OCI-M1 (cell line): Measurements from ENCODE around the gene CANT1.

Source experiments
- DNase-seq: peaks from one replicate; lab custom pipeline; 2025; lab: John Stamatoyannopoulos, UW

Gene CANT1

GRCh38 chr17:79009397-79010303, at the start of gene CANT1:
CANT1 (minus strand) TSS chr17:79009764; CDS start chr17:78997622, 12,142 bp downstream.
- peak; percentile 91 for DNase-seq

- no peak for DNase-seq
Measured at GRCh38 chr17:79057737-79058385, 48.3 kb upstream of the CANT1 start.

- DNase-seq: no peak
Measured at GRCh38 chr17:79055197-79055596, 45.6 kb upstream of the CANT1 start.

- no peak for DNase-seq
Measured at GRCh38 chr17:79054200-79054960, 44.8 kb upstream of the CANT1 start.

GRCh38 chr17:79053251-79053925, 43.8 kb upstream of the CANT1 start:
- no peak for DNase-seq

GRCh38 chr17:79052131-79052530, 42.6 kb upstream of the CANT1 start:
- no peak for DNase-seq

GRCh38 chr17:79051306-79051705, 41.7 kb upstream of the CANT1 start:
- DNase-seq: no peak

GRCh38 chr17:79050551-79050950, 41.0 kb upstream of the CANT1 start:
- no peak for DNase-seq

- no peak for DNase-seq
Measured at GRCh38 chr17:79049821-79050220, 40.3 kb upstream of the CANT1 start.

GRCh38 chr17:79048826-79049755, 39.5 kb upstream of the CANT1 start:
- DNase-seq: no peak

GRCh38 chr17:79047923-79048825, 38.6 kb upstream of the CANT1 start:
- no peak for DNase-seq

GRCh38 chr17:79047291-79047920, 37.8 kb upstream of the CANT1 start:
- DNase-seq: no peak

GRCh38 chr17:79046916-79047280, 37.3 kb upstream of the CANT1 start:
- no peak for DNase-seq

- DNase-seq: no peak
Measured at GRCh38 chr17:79046197-79046915, 36.8 kb upstream of the CANT1 start.

GRCh38 chr17:79045842-79046196, 36.3 kb upstream of the CANT1 start:
- peak; percentile 83 for DNase-seq

- no peak for DNase-seq
Measured at GRCh38 chr17:79045001-79045729, 35.6 kb upstream of the CANT1 start.

- no peak for DNase-seq
Measured at GRCh38 chr17:79044462-79044861, 34.9 kb upstream of the CANT1 start.

GRCh38 chr17:79043931-79044320, 34.4 kb upstream of the CANT1 start:
- DNase-seq: no peak
